Vagina (tissue), 2 donors: ENCODE measurements around the gene DENND2A. TPM values are rescaled to one million over a fixed set of nuclear protein-coding genes. Genes with fewer than 3 reads are reported as not detected.
"Not testable (repeated sequence)": the region's sequence is repeated elsewhere in the genome, so short reads cannot be mapped to it uniquely, and the experiment has no call there.

Source experiments
- DNase-seq, 2 donors: peaks; one replicate each; pipeline ENCODE4 v3.0.0-alpha.2; 2017; ENCODE audit errors: extremely low spot score in 2 of 2
- H3K27ac ChIP-seq: fragments of 200-600 bp; sonication (generic); one replicate; pipeline ENCODE4 v1.5.1; 2019
- H3K27me3 ChIP-seq: fragments of 200-600 bp; sonication (generic); one replicate; pipeline ENCODE4 v1.5.1; 2019
- H3K36me3 ChIP-seq, 2 donors: fragments of 200-600 bp; sonication (generic); one replicate each; pipeline ENCODE4 v1.5.1; 2017 to 2019
- H3K4me1 ChIP-seq: fragments of 200-600 bp; sonication (generic); one replicate; pipeline ENCODE4 v1.5.1; 2019
- H3K4me3 ChIP-seq, 2 donors: fragments of 200-600 bp; sonication (generic); 1 replicate in 1 of 2; 2 replicates in 1 of 2; pipeline ENCODE4 v1.5.1; 2016 to 2019
- H3K9me3 ChIP-seq: fragments of 200-600 bp; sonication (generic); one replicate; pipeline ENCODE4 v1.5.1; 2019
- POLR2A ChIP-seq, 2 donors: fragments of 450-650 bp; IDR thresholded peaks; one replicate each; pipeline ENCODE4 v1.6.1; 2017; ENCODE audit warnings: antibody characterized with exemption in 2 of 2, mild to moderate bottlenecking in 2 of 2, moderate library complexity in 2 of 2
- POLR2AphosphoS5 ChIP-seq, 2 donors: sonication (generic); formaldehyde crosslinking; IDR thresholded peaks; one replicate each; pipeline ENCODE4 v1.9.0; 2017; ENCODE audit warnings: antibody characterized with exemption in 2 of 2, mild to moderate bottlenecking in 2 of 2, low read depth in 1 of 2; ENCODE audit not compliant: insufficient read depth in 1 of 2
- intact Hi-C: fragments of 100-400 bp; cut with DNase I; formaldehyde crosslinking; loops from one replicate; pipeline ENCODE4 v1.15.1; 2023
- total RNA-seq: library from RNA; depleted of rRNA; stranded (reverse); fragments of >200 nt; gene quantifications from one replicate; pipeline ENCODE4 v1.2.3, GENCODE V29; 2016
- TF ChIP-seq, protein P1 (sequence below), 3 experiments: fragments of 450-650 bp in 2 of 3; fragments of 200-600 bp in 1 of 3; sonication (generic) in 1 of 3; IDR thresholded peaks; one replicate each; pipeline ENCODE4 v1.5.1; 2017 to 2019; ENCODE audit warnings: antibody characterized with exemption in 3 of 3, mild to moderate bottlenecking in 2 of 3, moderate library complexity in 2 of 3

DENND2A gene
- total RNA-seq, 1 donor from 2014 or later = 17.4 TPM

DNA sequence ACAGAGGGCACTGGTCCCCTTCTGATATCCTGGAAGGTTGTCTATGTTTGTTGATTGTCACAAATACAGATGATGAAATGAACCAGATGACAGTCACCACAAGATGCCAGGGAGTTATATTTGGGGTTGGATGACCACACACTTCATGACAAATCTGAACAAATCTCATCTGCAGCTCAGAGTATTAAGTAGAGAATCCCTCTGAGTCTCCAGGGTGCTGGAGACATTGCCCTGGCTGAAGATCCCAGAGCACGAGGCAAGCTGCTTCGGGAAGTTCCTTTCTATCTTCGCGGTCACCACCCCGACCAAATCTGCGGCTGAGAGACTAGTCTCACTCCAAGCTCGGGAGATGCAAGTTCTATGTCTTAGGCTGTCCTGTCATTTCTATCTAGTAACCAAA lies 9.0 kb downstream of the DENND2A start:
- H3K36me3 ChIP-seq = no peaks in the 10 kb centered on the region
- H3K4me3 ChIP-seq = no peak overlapping the region
- TF ChIP-seq POLR2AphosphoS5 (IDR thresholded peaks at IDR 0.05; ENCODE audit: insufficient read depth in 1 of 2, low read depth in 1 of 2) (no peak), POLR2A (IDR thresholded peaks at IDR 0.05) (no peak)
- TF ChIP-seq, protein P1, sequence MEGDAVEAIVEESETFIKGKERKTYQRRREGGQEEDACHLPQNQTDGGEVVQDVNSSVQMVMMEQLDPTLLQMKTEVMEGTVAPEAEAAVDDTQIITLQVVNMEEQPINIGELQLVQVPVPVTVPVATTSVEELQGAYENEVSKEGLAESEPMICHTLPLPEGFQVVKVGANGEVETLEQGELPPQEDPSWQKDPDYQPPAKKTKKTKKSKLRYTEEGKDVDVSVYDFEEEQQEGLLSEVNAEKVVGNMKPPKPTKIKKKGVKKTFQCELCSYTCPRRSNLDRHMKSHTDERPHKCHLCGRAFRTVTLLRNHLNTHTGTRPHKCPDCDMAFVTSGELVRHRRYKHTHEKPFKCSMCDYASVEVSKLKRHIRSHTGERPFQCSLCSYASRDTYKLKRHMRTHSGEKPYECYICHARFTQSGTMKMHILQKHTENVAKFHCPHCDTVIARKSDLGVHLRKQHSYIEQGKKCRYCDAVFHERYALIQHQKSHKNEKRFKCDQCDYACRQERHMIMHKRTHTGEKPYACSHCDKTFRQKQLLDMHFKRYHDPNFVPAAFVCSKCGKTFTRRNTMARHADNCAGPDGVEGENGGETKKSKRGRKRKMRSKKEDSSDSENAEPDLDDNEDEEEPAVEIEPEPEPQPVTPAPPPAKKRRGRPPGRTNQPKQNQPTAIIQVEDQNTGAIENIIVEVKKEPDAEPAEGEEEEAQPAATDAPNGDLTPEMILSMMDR (IDR thresholded peaks at IDR 0.05) = no peak
- DNase-seq = no peak
- no peaks in the 10 kb centered on the region for H3K9me3 ChIP-seq
- H3K27me3 ChIP-seq = no peaks in the 10 kb centered on the region
- peak overlapping the region; percentile 7 for H3K27ac ChIP-seq
- H3K4me1 ChIP-seq = peaks cover 29% of the 10 kb centered on the region
- intact Hi-C loops = no loop called here

DNA sequence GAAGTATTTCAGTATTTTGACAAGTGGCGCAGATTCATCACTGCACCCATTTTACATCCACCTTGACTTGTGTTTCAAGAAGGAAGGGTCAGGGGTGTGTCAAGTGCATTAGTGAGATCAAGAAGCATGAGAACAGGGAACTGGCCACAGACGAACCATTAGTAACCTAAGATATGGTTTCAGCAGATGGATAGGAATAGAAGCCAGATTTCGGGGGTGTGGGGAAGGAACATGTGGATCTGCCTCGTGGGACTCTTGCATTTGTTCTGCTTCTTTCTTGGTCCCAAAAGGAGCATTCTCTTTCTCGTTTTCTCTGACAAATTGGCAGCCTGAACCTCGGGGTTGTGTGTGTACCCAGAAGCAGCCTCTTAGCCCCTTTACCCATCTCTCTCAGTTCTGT lies 9.6 kb downstream of the DENND2A start:
- peaks cover 30% of the 10 kb centered on the region for H3K4me1 ChIP-seq

DNA sequence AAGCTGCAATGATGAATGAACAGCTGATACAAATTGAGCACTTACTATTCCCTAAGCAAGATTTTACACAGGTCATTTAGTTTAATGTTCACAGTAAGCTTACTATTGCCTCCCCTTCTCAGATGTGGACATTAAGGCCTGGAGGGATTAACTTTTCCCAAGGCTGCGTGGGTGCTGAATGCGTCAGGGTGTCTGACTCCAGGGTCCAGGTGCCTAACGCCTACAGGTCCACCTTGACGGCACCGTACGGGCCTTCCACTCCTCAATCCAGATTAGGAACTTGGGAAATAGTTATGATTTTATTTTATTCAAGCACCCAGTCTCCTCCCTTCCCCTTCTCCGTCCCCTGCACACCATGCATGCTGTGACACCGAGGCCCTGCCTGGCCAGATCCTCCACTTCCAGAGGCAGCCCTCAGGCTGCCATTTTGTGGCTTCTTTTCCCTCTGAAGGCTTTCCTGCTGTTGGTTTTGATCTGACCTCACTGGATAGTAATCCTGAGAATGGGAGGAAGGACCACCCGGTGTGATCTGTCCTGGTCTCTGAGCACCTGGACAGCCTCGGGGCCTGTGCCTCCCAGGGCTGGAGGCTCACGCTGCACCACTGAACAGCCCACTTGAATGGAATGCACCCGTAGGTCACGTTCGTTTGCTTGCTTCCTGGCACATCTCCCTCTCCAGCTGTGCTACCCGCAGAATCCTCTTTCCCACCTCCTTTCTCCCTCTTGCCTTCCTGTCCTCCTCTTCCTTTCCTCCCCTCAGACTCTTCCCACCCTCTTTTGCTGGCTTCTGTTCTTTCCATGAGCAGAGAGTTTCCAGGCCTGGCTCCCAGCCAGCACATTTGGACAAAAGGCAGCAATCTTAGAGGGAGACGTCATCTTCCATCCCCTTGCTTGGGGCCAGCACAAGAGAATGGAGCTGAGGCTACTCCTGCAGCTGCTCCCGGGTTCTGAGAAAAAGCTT lies 14.4 kb downstream of the DENND2A start:
- DNase-seq = peak in 1 of 2 donors; percentile 97
- no peaks in the 10 kb centered on the region for H3K36me3 ChIP-seq
- peak overlapping the region; percentile 80 for H3K27ac ChIP-seq
- TF ChIP-seq, protein P1 (IDR thresholded peaks at IDR 0.05) = no peak
- TF ChIP-seq POLR2AphosphoS5 (IDR thresholded peaks at IDR 0.05; ENCODE audit: insufficient read depth in 1 of 2, low read depth in 1 of 2) = peak; percentile 38 to 66
- no peak for TF ChIP-seq POLR2A (IDR thresholded peaks at IDR 0.05)
- no peak overlapping the region for H3K4me3 ChIP-seq
- H3K9me3 ChIP-seq = no peaks in the 10 kb centered on the region
- H3K4me1 ChIP-seq = peaks cover 27% of the 10 kb centered on the region
- intact Hi-C loops = no loop called here
- H3K27me3 ChIP-seq = no peaks in the 10 kb centered on the region

More for the DNA sequence above, 9.6 kb downstream of the DENND2A start:
- Histone ChIP-seq H3K9me3 (no peaks in the 10 kb centered on the region), H3K27me3 (no peaks in the 10 kb centered on the region), H3K4me3 (no peak overlapping the region), H3K36me3 (no peaks in the 10 kb centered on the region), H3K27ac (no peak overlapping the region)
- intact Hi-C loops = no loop called here
- no peak for DNase-seq
- TF ChIP-seq, protein P1 (IDR thresholded peaks at IDR 0.05) = no peak
- no peak for TF ChIP-seq POLR2AphosphoS5 (IDR thresholded peaks at IDR 0.05; ENCODE audit: insufficient read depth in 1 of 2, low read depth in 1 of 2)
- no peak for TF ChIP-seq POLR2A (IDR thresholded peaks at IDR 0.05)

DNA sequence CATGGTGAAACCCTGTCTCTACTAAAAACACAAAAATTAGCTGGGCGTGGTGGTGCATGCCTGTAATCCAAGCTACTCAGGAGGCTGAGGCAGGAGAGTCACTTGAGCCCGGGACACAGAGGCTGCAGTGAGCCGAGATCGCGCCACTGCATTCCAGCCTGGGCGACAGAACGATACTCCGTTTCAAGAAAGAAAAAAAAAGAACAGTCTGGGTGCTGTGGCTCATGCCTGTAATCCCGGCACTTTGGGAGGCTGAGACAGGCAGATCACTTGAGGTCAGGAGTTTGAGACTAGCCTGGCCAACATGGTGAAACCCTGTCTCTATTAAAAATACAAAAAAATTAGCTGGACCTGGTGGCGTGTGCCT lies 15.4 kb downstream of the DENND2A start:
- H3K27me3 ChIP-seq, H3K4me3 ChIP-seq, DNase-seq, intact Hi-C loops, H3K36me3 ChIP-seq, H3K9me3 ChIP-seq: not testable (repeated sequence)
- peak overlapping the region; percentile 80 for H3K27ac ChIP-seq
- H3K4me1 ChIP-seq = peaks cover 27% of the 10 kb centered on the region

DNA sequence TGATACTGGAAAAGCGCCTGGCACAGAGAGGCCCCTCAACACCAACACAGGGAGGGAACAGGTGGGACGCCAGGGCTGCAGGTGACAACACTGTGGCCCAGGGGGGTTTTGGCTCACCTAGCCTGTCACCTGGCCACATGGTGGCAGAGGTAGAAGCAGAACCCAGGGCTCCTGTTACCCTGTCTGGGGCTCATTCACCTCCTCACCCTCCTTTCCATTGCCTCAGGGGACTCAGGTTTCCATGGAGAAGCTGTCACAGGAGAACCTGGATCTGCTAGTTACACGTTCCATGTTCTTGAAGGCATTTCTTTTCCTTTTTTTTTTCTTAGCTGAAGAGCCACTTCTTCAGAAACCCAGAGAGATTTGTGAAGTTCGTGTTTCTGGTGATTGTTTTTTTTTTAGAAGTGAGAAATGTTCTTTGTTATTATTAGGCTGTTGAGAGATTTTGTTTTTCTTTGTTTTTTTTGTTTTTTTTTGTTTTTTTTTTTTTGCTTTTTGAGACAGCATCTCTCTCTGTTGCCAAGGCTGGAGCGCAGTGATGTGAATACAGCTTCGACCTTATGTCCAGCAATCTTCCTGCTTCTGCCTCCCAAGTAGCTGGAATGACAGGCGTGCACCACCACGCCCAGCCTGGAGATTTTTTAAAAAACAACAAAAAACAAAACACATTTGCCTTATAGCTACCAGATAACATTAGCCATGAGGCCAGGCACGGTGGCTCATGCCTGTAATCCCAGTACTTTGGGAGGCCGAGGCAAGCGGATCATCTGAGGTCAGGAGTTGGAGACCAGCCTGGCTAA lies 16.0 kb downstream of the DENND2A start:
- Histone ChIP-seq H3K27me3 (no peaks in the 10 kb centered on the region), H3K4me3 (no peak overlapping the region), H3K36me3 (no peaks in the 10 kb centered on the region), H3K9me3 (no peaks in the 10 kb centered on the region), H3K4me1 (peaks cover 27% of the 10 kb centered on the region), H3K27ac (peak overlapping the region; percentile 80)
- no peak for DNase-seq
- TF ChIP-seq POLR2A (IDR thresholded peaks at IDR 0.05) (no peak), POLR2AphosphoS5 (IDR thresholded peaks at IDR 0.05; ENCODE audit: insufficient read depth in 1 of 2, low read depth in 1 of 2) (no peak)
- TF ChIP-seq, protein P1 (IDR thresholded peaks at IDR 0.05) = no peak
- intact Hi-C loops = no loop called here
